NCI-H526 treated with DMSO at 0.1 percent for 48 hours (cell line): ENCODE measurements around the gene KRTAP20-3.

Experiments
- DNase-seq: peaks from one replicate; lab custom pipeline; 2025; lab: John Stamatoyannopoulos, UW

KRTAP20-3 gene

GRCh38 chr21:30642564-30642963 lies at the start of gene KRTAP20-3:
KRTAP20-3 (plus strand) TSS chr21:30642864.
- DNase-seq, result no peak

- no peak for DNase-seq
Measured at GRCh38 chr21:30598802-30599201, 43.9 kb upstream of the KRTAP20-3 start, which contains the start of gene KRTAP6-2. KRTAP6-2 (minus strand) TSS chr21:30598902; CDS start chr21:30598874, 28 bp downstream.

DNA sequence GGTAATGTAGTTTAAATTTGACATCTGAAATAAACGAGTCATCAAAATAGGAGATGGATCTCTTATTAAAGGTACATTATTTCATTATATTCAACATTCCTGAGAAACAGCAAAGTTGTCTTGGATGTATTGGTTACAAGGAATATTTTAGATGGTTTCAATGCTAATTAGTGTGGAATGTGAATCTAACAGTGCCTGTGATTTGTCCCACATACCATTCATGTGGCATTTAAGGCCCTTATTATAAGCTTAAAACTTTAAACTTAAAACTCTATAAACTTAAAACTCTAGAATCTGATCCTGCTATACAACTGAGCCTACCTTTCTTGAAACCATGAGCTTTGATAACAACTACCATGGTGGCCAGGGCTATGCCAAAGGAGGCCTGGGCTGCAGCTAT lies 41.9 kb upstream of the KRTAP20-3 start, which contains the start of gene KRTAP22-1:
Gene KRTAP22-1, plus strand, starts transcription at position 301 of the 400 bp plus-strand sequence.
- DNase-seq, result no peak

- no peak for DNase-seq
Measured at GRCh38 chr21:30605968-30606367, 36.7 kb upstream of the KRTAP20-3 start.

GRCh38 chr21:30612132-30612531 lies 30.5 kb upstream of the KRTAP20-3 start:
- DNase-seq, result no peak

- DNase-seq, result no peak
Measured at GRCh38 chr21:30613836-30614235, 28.8 kb upstream of the KRTAP20-3 start, which contains the start of gene KRTAP6-1. KRTAP6-1 (minus strand) TSS chr21:30613930; CDS start chr21:30613904, 26 bp downstream.

GRCh38 chr21:30615199-30615598 lies 27.5 kb upstream of the KRTAP20-3 start:
- DNase-seq, result no peak

DNA sequence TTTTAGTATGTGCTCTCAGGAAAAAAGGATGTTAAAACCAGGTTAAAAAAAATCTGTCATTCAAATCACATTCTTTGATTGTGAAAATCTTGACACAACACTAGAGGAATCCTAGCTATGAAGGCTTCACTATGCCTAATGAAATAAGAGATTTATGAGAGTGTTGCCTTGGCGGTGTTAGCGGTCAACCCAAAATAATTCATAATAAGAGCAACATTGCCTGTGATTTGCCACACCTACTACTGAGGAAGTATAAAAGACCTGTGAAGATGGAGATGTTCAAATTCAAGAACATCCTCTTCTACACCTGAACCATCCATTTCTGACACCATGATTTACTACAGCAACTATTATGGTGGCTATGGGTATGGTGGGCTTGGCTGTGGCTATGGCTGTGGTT lies 26.5 kb upstream of the KRTAP20-3 start, which contains the start of gene KRTAP20-1:
Gene KRTAP20-1, plus strand, starts transcription at position 301 of the 400 bp plus-strand sequence. Its CDS starts 30 bp downstream, at position 331.
- no peak for DNase-seq

DNA sequence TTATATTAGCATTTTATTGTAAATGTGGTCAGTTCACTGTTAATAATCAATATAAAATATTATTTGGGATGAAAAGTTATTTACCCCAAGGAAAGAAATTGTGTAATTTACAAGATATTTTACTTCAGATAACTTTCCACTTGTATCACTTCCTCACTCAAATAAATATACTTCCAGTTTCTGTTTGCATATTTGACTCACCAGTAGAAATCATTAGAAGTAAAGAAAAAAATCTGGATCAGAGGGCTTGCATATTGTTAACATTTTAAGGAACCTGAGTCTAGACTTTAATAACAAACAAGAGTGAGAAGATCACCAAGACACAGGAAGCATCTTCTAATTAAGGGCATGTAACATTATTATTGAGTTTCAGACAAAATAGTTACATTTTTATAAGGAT lies 22.6 kb upstream of the KRTAP20-3 start:
- DNase-seq, result no peak

DNA sequence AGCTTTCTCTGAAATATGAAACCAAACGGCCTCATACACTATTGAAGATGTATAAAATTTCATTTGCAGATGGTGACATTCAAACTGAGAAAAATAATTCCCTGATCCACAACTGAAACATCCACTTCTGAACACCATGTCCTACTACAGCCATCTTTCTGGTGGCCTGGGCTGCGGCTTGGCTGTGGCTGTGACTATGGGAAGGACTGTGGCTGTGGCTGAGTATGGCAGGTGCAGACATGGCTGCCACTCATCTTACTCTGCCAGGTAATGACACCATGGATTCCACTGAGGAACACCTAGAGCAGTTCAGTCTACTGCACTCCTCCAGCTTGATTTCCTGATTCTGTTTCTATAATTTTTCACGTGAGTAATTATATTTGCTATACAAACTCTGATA lies 22.1 kb upstream of the KRTAP20-3 start, which contains the start of gene KRTAP20-4:
Gene KRTAP20-4, plus strand, starts transcription at position 106 of the 400 bp plus-strand sequence.
- DNase-seq, result no peak

DNA sequence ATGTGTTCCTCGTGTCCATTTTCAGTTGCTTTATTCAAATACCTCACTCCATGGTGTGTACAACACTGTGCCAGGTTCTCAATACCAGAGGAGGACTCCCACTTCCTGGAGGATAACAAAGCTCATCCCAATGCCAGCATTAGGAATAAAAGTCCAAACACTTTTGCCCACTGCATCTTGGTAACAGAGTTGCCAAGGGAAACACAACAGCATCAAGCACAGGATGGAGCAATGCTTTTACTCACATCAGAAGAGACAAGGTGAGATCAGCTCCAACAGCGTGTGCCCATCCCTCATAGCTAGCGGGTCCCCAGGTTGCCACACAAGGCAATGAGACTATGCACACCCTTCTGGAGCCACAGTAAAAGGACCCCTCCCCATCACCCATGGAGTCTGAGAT lies 19.3 kb upstream of the KRTAP20-3 start:
- no peak for DNase-seq

- DNase-seq, result no peak
Measured at GRCh38 chr21:30625449-30626165, 17.1 kb upstream of the KRTAP20-3 start.

- no peak for DNase-seq
Measured at GRCh38 chr21:30628109-30628508, 14.6 kb upstream of the KRTAP20-3 start.

GRCh38 chr21:30629200-30629599 lies 13.5 kb upstream of the KRTAP20-3 start:
- no peak for DNase-seq

DNA sequence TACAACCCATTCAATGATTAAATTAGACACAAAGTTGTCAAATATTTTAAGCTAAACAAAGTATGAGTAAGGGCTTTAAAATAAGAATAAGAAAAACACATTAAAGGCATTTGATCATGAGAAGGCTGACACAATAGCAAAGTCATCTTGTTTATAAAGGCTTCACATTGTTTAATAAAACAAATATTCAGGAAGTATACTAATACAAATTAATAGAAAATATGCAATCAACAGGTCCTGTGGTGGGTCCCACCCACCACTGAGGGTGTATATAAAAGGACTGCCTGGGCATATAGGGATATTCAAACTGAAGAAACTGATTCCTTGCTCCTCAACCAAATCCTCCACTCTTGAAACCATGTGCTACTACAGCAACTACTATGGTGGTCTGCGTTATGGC lies 7.8 kb upstream of the KRTAP20-3 start, which contains the start of gene KRTAP20-2:
Gene KRTAP20-2, plus strand, starts transcription at position 301 of the 400 bp plus-strand sequence. Its CDS starts 58 bp downstream, at position 359.
- DNase-seq, result no peak

- DNase-seq, result no peak
Measured at GRCh38 chr21:30638686-30639085, 4.0 kb upstream of the KRTAP20-3 start.

GRCh38 chr21:30646904-30647414 lies 4.3 kb downstream of the KRTAP20-3 start:
- no peak for DNase-seq

GRCh38 chr21:30652891-30653290 lies 10.2 kb downstream of the KRTAP20-3 start:
- no peak for DNase-seq

DNA sequence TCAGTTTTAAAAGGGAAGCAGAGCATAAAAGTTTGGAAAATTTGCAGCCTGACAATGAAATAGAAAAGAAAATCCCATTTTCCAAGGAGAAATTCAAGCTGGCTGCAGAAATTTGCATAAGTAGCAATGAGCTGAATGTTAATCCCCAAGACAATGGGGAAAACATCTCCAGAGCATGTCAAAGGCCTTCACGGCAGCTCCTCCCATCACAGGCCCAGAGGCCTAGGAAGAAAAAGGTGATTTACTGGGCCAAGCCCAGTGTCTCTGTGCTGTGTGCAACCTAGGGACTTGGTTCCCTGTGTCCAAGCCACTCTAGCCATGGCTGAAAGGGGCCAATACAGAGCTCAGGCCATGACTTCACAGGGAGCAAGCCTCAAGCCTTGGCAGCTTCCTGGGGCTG lies 26.1 kb downstream of the KRTAP20-3 start:
- no peak for DNase-seq

- DNase-seq, result no peak
Measured at GRCh38 chr21:30672985-30673650, 30.5 kb downstream of the KRTAP20-3 start.

- DNase-seq, result no peak
Measured at GRCh38 chr21:30674312-30674711, 31.6 kb downstream of the KRTAP20-3 start.

- no peak for DNase-seq
Measured at GRCh38 chr21:30676737-30677136, 34.1 kb downstream of the KRTAP20-3 start.

GRCh38 chr21:30680586-30680985 lies 37.9 kb downstream of the KRTAP20-3 start:
- DNase-seq, result no peak
